Fibroblast of pulmonary artery (primary cell): Measurements from ENCODE around the gene PDGFD.

Experiments
- DNase-seq: peaks from one replicate; pipeline ENCODE4 v3.0.0-alpha.2; 2010; ENCODE audit warnings: low read depth
- H3K4me3 ChIP-seq: replicated peaks from 2 replicates; pipeline ENCODE4 v1.5.1; 2011; ENCODE audit warnings: low read depth, mild to moderate bottlenecking, control low read depth, low read length, moderate library complexity
- TF ChIP-seq, protein P1 (sequence below): IDR thresholded peaks from 2 replicates; pipeline ENCODE4 v1.5.1; 2011; ENCODE audit warnings: mild to moderate bottlenecking, control low read depth, low read length, inconsistent platforms; ENCODE audit errors: missing control alignments

Gene PDGFD

GRCh38 chr11:103936059-103936458 lies 227.9 kb downstream of the PDGFD start:
- no peak overlapping the region for H3K4me3 ChIP-seq
- DNase-seq = no peak
- TF ChIP-seq, protein P1, sequence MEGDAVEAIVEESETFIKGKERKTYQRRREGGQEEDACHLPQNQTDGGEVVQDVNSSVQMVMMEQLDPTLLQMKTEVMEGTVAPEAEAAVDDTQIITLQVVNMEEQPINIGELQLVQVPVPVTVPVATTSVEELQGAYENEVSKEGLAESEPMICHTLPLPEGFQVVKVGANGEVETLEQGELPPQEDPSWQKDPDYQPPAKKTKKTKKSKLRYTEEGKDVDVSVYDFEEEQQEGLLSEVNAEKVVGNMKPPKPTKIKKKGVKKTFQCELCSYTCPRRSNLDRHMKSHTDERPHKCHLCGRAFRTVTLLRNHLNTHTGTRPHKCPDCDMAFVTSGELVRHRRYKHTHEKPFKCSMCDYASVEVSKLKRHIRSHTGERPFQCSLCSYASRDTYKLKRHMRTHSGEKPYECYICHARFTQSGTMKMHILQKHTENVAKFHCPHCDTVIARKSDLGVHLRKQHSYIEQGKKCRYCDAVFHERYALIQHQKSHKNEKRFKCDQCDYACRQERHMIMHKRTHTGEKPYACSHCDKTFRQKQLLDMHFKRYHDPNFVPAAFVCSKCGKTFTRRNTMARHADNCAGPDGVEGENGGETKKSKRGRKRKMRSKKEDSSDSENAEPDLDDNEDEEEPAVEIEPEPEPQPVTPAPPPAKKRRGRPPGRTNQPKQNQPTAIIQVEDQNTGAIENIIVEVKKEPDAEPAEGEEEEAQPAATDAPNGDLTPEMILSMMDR = no peak

GRCh38 chr11:103935219-103935618 lies 228.7 kb downstream of the PDGFD start:
- TF ChIP-seq, protein P1 = no peak
- no peak for DNase-seq
- H3K4me3 ChIP-seq = no peak overlapping the region

GRCh38 chr11:103929170-103929903 lies 234.6 kb downstream of the PDGFD start:
- TF ChIP-seq, protein P1 = no peak
- H3K4me3 ChIP-seq = no peak overlapping the region
- no peak for DNase-seq

- H3K4me3 ChIP-seq = no peak overlapping the region
- DNase-seq = no peak
- TF ChIP-seq, protein P1 = no peak
These were observed 235.2 kb downstream of the PDGFD start for GRCh38 chr11:103928802-103929161.

- no peak overlapping the region for H3K4me3 ChIP-seq
- TF ChIP-seq, protein P1 = no peak
- no peak for DNase-seq
These were observed 235.7 kb downstream of the PDGFD start for GRCh38 chr11:103928040-103928801.

DNA sequence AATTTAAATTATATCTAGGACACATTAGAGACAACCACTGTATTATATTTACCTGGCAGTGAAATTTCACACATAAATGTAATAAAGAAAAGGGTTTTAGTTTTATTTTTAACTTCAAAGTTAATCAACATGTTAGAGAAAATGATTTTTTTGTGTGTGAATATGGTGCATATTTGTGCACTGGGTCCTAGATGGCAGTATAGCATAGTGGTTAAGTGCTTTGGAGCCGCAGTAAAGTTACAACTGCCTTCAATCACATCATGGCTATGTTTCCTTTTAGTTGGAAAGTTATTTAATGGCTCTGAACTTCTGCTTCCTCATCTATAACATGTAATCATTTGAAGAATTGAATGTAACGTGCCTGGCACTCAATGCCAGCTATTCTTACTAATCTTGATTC lies 236.4 kb downstream of the PDGFD start:
- H3K4me3 ChIP-seq = no peak overlapping the region
- DNase-seq = peak; percentile 56
- TF ChIP-seq, protein P1 = peak; percentile 44
